Tibial nerve (tissue), 3 donors: ENCODE results near the gene CLIP1.

ENCODE experiments used
- CTCF ChIP-seq, 5 experiments: fragments of 200-600 bp in 3 of 5; fragments of 450-650 bp in 2 of 5; sonication (generic) in 3 of 5; IDR thresholded peaks; one replicate each; pipeline ENCODE4 v1.5.1; 2016 to 2019; ENCODE audit warnings: antibody characterized with exemption in 5 of 5, mild to moderate bottlenecking in 3 of 5, moderate library complexity in 2 of 5
- POLR2A ChIP-seq, 2 donors: fragments of 450-650 bp; IDR thresholded peaks; one replicate each; pipeline ENCODE4 v1.6.1; 2017; ENCODE audit warnings: antibody characterized with exemption in 2 of 2, mild to moderate bottlenecking in 2 of 2, moderate library complexity in 2 of 2

DNA sequence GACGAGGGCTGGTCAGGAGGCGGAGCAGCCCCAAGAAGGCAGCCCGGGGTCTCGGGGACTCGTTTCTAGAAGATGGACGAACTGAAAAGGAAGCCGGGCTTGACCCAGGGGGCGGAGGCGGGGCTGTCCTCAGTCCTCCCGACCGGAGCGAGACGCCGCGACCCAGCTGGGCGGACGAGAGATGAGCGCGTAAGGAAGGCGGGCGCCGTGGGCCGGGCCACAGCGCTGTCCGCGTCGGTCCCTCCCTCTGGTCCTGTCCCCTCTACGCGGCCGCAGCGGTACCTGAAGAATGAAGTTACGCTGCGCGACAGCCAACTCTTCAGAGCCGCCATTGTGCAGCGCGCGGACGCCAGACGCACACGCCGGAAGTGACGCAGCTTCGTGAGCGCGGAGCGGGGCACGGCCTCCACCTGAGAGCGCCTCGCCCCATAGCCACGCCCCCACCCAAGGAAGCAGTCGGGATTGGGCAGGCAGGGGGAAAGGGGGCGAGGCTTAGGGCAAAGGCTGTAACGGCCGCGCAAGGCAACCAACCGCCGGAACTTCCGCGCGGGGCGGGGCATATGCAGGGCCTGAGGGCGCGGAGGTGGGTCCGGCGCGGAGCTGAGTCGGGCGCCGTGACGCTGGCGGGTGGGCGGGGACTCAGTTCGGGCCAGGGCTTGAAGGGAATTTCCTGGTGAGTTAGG is 196.6 kb downstream of the CLIP1 start, which contains the start of gene DIABLO:
- TF ChIP-seq POLR2A (IDR thresholded peaks at IDR 0.05) (peak; percentile 88 to 95), CTCF (IDR thresholded peaks at IDR 0.05) (peak in 1 of 5 experiments; percentile 43)
